Naive B cell (primary cell): ENCODE data around the gene STRN3. TPM values are rescaled to one million over a fixed set of nuclear protein-coding genes. Genes with fewer than 3 reads are reported as not detected.
A peak's percentile ranks its signal among the peaks of the same experiment; 100 is the strongest.
"Not testable (repeated sequence)": the region's sequence is repeated elsewhere in the genome, so short reads cannot be mapped to it uniquely, and the experiment has no call there.

ENCODE experiments used
- ATAC-seq, 2 donors: fragments of 150-1000 bp; cut with Tn5 transposase; 2 replicates each; pipeline ENCODE4 v1.10.0; 2021; ENCODE audit warnings: low read depth in 2 of 2, mild to moderate bottlenecking in 2 of 2, moderate library complexity in 2 of 2
- DNase-seq: peaks from one replicate; pipeline ENCODE4 v3.0.0; 2022
- H3K27ac Mint-ChIP-seq, 6 donors: one replicate each; pipeline ENCODE4 v1.8.0; 2020 to 2022; ENCODE audit warnings: mild to moderate bottlenecking in 6 of 6, mixed read lengths in 6 of 6, moderate library complexity in 5 of 6, inconsistent platforms in 2 of 6
- H3K27me3 Mint-ChIP-seq, 3 donors: one replicate each; pipeline ENCODE4 v1.8.0; 2021 to 2022; ENCODE audit warnings: mixed read lengths in 3 of 3, mild to moderate bottlenecking in 1 of 3
- H3K36me3 Mint-ChIP-seq, 2 donors: one replicate each; pipeline ENCODE4 v1.8.0; 2020 to 2022; ENCODE audit warnings: mixed read lengths in 2 of 2, inconsistent platforms in 1 of 2, mild to moderate bottlenecking in 1 of 2
- H3K4me1 Mint-ChIP-seq, 3 donors: one replicate each; pipeline ENCODE4 v1.8.0; 2020 to 2022; ENCODE audit warnings: mixed read lengths in 3 of 3, inconsistent platforms in 1 of 3, mild to moderate bottlenecking in 1 of 3, moderate library complexity in 1 of 3
- H3K4me3 Mint-ChIP-seq, 8 donors: one replicate each; pipeline ENCODE4 v1.8.0; 2020 to 2022; ENCODE audit warnings: mild to moderate bottlenecking in 8 of 8, mixed read lengths in 8 of 8, moderate library complexity in 8 of 8, inconsistent platforms in 2 of 8
- H3K9me3 Mint-ChIP-seq, 7 donors: one replicate each; pipeline ENCODE4 v1.8.0; 2020 to 2022; ENCODE audit warnings: mixed read lengths in 7 of 7, mild to moderate bottlenecking in 5 of 7, inconsistent platforms in 2 of 7, moderate library complexity in 1 of 7
- polyA plus RNA-seq, 6 donors: library from polyadenylated mRNA; unstranded; fragments of 300-500 nt; fragmentation: Illumina TruSeq; gene quantifications; one replicate each; pipeline ENCODE4 v1.2.3, GENCODE V29; 2021; ENCODE audit warnings: low read depth in 6 of 6

The STRN3 gene
- polyA plus RNA-seq, result 1 to 10 TPM; 1.6 to 6.1 (median 4.5) TPM

GRCh38 chr14:31026077-31026449 lies at the start of gene STRN3:
STRN3 (minus strand) TSS chr14:31026379; CDS start chr14:31026185, 194 bp downstream.
- H3K4me1 Mint-ChIP-seq, result peaks cover 39 to 55% (median 52%) of the 10 kb centered on the region in 3 donors
- H3K4me3 Mint-ChIP-seq, result peak within 1 kb of the TSS; percentile 92 to 99 (median 98)
- no peak for ATAC-seq
- no peaks in the 10 kb centered on the region for H3K9me3 Mint-ChIP-seq
- H3K27ac Mint-ChIP-seq, result peak within 1 kb of the TSS; percentile 92 to 98 (median 95)
- peaks cover 0 to 5% of the 10 kb centered on the region in 2 donors for H3K36me3 Mint-ChIP-seq
- no peaks in the 10 kb centered on the region for H3K27me3 Mint-ChIP-seq
- DNase-seq, result no peak

- peak overlapping the region in 2 of 6 donors; percentile 1 to 50 for H3K27ac Mint-ChIP-seq
- DNase-seq (no peak), ATAC-seq (no peak)
- no peaks in the 10 kb centered on the region for H3K27me3 Mint-ChIP-seq
- no peaks in the 10 kb centered on the region for H3K4me1 Mint-ChIP-seq
- no peak overlapping the region for H3K4me3 Mint-ChIP-seq
- H3K9me3 Mint-ChIP-seq, result peaks cover 0 to 6% (median 4%) of the 10 kb centered on the region in 7 donors
- H3K36me3 Mint-ChIP-seq, result peaks cover 10 to 26% of the 10 kb centered on the region in 2 donors
Measured at GRCh38 chr14:31075144-31075543, 49.0 kb upstream of the STRN3 start.

GRCh38 chr14:31071151-31071550 lies 45.0 kb upstream of the STRN3 start:
- peaks cover 0 to 6% (median 4%) of the 10 kb centered on the region in 7 donors for H3K9me3 Mint-ChIP-seq
- no peak for ATAC-seq
- H3K36me3 Mint-ChIP-seq, result peaks cover 17 to 30% of the 10 kb centered on the region in 2 donors
- no peak overlapping the region for H3K4me3 Mint-ChIP-seq
- H3K27me3 Mint-ChIP-seq, result no peaks in the 10 kb centered on the region
- peak overlapping the region in 1 of 6 donors; percentile 41 for H3K27ac Mint-ChIP-seq
- H3K4me1 Mint-ChIP-seq, result no peaks in the 10 kb centered on the region
- no peak for DNase-seq

- Mint-ChIP-seq H3K4me3 (no peak overlapping the region), H3K36me3 (peaks cover 16 to 29% of the 10 kb centered on the region in 2 donors), H3K27ac (no peak overlapping the region), H3K4me1 (no peaks in the 10 kb centered on the region), H3K9me3 (peaks cover 0 to 6% (median 4%) of the 10 kb centered on the region in 7 donors), H3K27me3 (no peaks in the 10 kb centered on the region)
- ATAC-seq, result no peak
- DNase-seq, result no peak
Measured at GRCh38 chr14:31070431-31070830, 44.3 kb upstream of the STRN3 start.

GRCh38 chr14:31069343-31069742 lies 43.2 kb upstream of the STRN3 start:
- Mint-ChIP-seq H3K4me1 (no peaks in the 10 kb centered on the region), H3K27me3 (no peaks in the 10 kb centered on the region), H3K9me3 (no peaks in the 10 kb centered on the region), H3K36me3 (peaks cover 8 to 23% of the 10 kb centered on the region in 2 donors), H3K4me3 (no peak overlapping the region), H3K27ac (no peak overlapping the region)
- ATAC-seq, result no peak
- no peak for DNase-seq

- Mint-ChIP-seq H3K9me3 (no peaks in the 10 kb centered on the region), H3K27me3 (no peaks in the 10 kb centered on the region), H3K27ac (no peak overlapping the region), H3K36me3 (peaks cover 8 to 23% of the 10 kb centered on the region in 2 donors), H3K4me1 (no peaks in the 10 kb centered on the region), H3K4me3 (no peak overlapping the region)
- DNase-seq (no peak), ATAC-seq (no peak)
Measured at GRCh38 chr14:31068235-31068634, 42.1 kb upstream of the STRN3 start.

- not testable (repeated sequence) for ATAC-seq, DNase-seq, H3K27me3 Mint-ChIP-seq, H3K9me3 Mint-ChIP-seq, H3K36me3 Mint-ChIP-seq, H3K4me3 Mint-ChIP-seq
- Mint-ChIP-seq H3K27ac (peak overlapping the region in 2 of 6 donors; percentile 18 to 44), H3K4me1 (peaks cover 11 to 12% (median 12%) of the 10 kb centered on the region in 3 donors)
Measured at GRCh38 chr14:31062908-31063307, 36.7 kb upstream of the STRN3 start.

- Mint-ChIP-seq H3K36me3 (no peaks in the 10 kb centered on the region), H3K27me3 (no peaks in the 10 kb centered on the region), H3K4me3 (no peak overlapping the region), H3K4me1 (peaks cover 13 to 18% (median 13%) of the 10 kb centered on the region in 3 donors), H3K27ac (peak overlapping the region in 1 of 6 donors; percentile 10), H3K9me3 (no peaks in the 10 kb centered on the region)
- ATAC-seq (no peak), DNase-seq (no peak)
Measured at GRCh38 chr14:31060253-31060875, 34.2 kb upstream of the STRN3 start.

GRCh38 chr14:31059152-31059924 lies 33.2 kb upstream of the STRN3 start:
- no peak for ATAC-seq
- Mint-ChIP-seq H3K27me3 (no peaks in the 10 kb centered on the region), H3K4me3 (no peak overlapping the region), H3K27ac (peak overlapping the region in 1 of 6 donors; percentile 14), H3K4me1 (peaks cover 13 to 18% (median 13%) of the 10 kb centered on the region in 3 donors), H3K36me3 (no peaks in the 10 kb centered on the region), H3K9me3 (no peaks in the 10 kb centered on the region)
- no peak for DNase-seq

GRCh38 chr14:31057701-31058364 lies 31.7 kb upstream of the STRN3 start:
- Mint-ChIP-seq H3K4me1 (peaks cover 13 to 18% (median 13%) of the 10 kb centered on the region in 3 donors), H3K36me3 (no peaks in the 10 kb centered on the region), H3K27ac (peak overlapping the region in 2 of 6 donors; percentile 39 to 78), H3K4me3 (no peak overlapping the region), H3K9me3 (no peaks in the 10 kb centered on the region), H3K27me3 (no peaks in the 10 kb centered on the region)
- DNase-seq, result no peak
- ATAC-seq, result no peak

- Mint-ChIP-seq H3K4me1 (peaks cover 13 to 18% (median 13%) of the 10 kb centered on the region in 3 donors), H3K9me3 (no peaks in the 10 kb centered on the region), H3K27me3 (no peaks in the 10 kb centered on the region)
Measured at GRCh38 chr14:31057035-31057434, 30.9 kb upstream of the STRN3 start.

GRCh38 chr14:31052905-31053586 lies 26.9 kb upstream of the STRN3 start:
- H3K27ac Mint-ChIP-seq, H3K4me3 Mint-ChIP-seq, DNase-seq, ATAC-seq, H3K36me3 Mint-ChIP-seq, H3K9me3 Mint-ChIP-seq, H3K27me3 Mint-ChIP-seq: not testable (repeated sequence)
- peaks cover 2 to 11% (median 2%) of the 10 kb centered on the region in 3 donors for H3K4me1 Mint-ChIP-seq

More at GRCh38 chr14:31057035-31057434, 30.9 kb upstream of the STRN3 start:
- Mint-ChIP-seq H3K4me3 (no peak overlapping the region), H3K36me3 (no peaks in the 10 kb centered on the region), H3K27ac (peak overlapping the region in 1 of 6 donors; percentile 47)
- ATAC-seq, result no peak
- DNase-seq, result no peak

GRCh38 chr14:31051511-31051910 lies 25.3 kb upstream of the STRN3 start:
- H3K27ac Mint-ChIP-seq, result peak overlapping the region in 1 of 6 donors; percentile 89
- no peaks in the 10 kb centered on the region for H3K27me3 Mint-ChIP-seq
- peaks cover 0 to 6% (median 0%) of the 10 kb centered on the region in 3 donors for H3K4me1 Mint-ChIP-seq
- H3K9me3 Mint-ChIP-seq, result no peaks in the 10 kb centered on the region
- no peak overlapping the region for H3K4me3 Mint-ChIP-seq
- H3K36me3 Mint-ChIP-seq, result peaks cover 5 to 6% of the 10 kb centered on the region in 2 donors
- ATAC-seq (no peak), DNase-seq (no peak)
